Endodermal cell (in vitro differentiated cells): ENCODE results near the gene EZR. TPM values are rescaled to one million over a fixed set of nuclear protein-coding genes. Genes with fewer than 3 reads are reported as not detected.
"Not testable (repeated sequence)": the region's sequence is repeated elsewhere in the genome, so short reads cannot be mapped to it uniquely, and the experiment has no call there.

Source experiments
- DNase-seq: peaks from one replicate; pipeline ENCODE4 v3.0.0-alpha.2; 2017
- H3K27ac ChIP-seq: 2 replicates; pipeline ENCODE4 v1.5.1; 2013; ENCODE audit warnings: mild to moderate bottlenecking, low read depth, low read length, moderate library complexity
- H3K27me3 ChIP-seq: 2 replicates; pipeline ENCODE4 v1.6.1; 2013; ENCODE audit warnings: mild to moderate bottlenecking, low read length, moderate library complexity; ENCODE audit not compliant: insufficient read depth, control insufficient read depth, poor library complexity, severe bottlenecking
- H3K36me3 ChIP-seq: 2 replicates; pipeline ENCODE4 v1.7.0; 2013; ENCODE audit warnings: mild to moderate bottlenecking, low read length, moderate library complexity; ENCODE audit not compliant: control insufficient read depth, insufficient read depth
- H3K4me1 ChIP-seq: one replicate; pipeline ENCODE4 v1.7.0; 2013; ENCODE audit warnings: low read length; ENCODE audit not compliant: control insufficient read depth, insufficient read depth
- H3K4me3 ChIP-seq: 2 replicates; pipeline ENCODE4 v1.5.1; 2013; ENCODE audit warnings: mild to moderate bottlenecking, low read length, moderate library complexity
- H3K9ac ChIP-seq: 2 replicates; pipeline ENCODE4 v1.6.1; 2013; ENCODE audit warnings: mild to moderate bottlenecking, low read length, moderate library complexity; ENCODE audit not compliant: poor library complexity, severe bottlenecking; ENCODE audit errors: extremely low read depth
- H3K9me3 ChIP-seq: 2 replicates; pipeline ENCODE4 v1.6.1; 2013; ENCODE audit warnings: mild to moderate bottlenecking, low read length, moderate library complexity; ENCODE audit not compliant: control insufficient read depth
- H3K27ac Mint-ChIP-seq: 2 replicates; pipeline ENCODE4 v1.8.0; 2020; ENCODE audit warnings: mixed read lengths
- H3K27me3 Mint-ChIP-seq: 2 replicates; pipeline ENCODE4 v1.8.0; 2021; ENCODE audit warnings: mild to moderate bottlenecking, mixed read lengths; ENCODE audit not compliant: insufficient read depth
- H3K36me3 Mint-ChIP-seq: 2 replicates; pipeline ENCODE4 v1.8.0; 2020; ENCODE audit warnings: low read depth, mixed read lengths
- H3K4me1 Mint-ChIP-seq: 2 replicates; pipeline ENCODE4 v1.8.0; 2020; ENCODE audit warnings: mixed read lengths
- H3K4me3 Mint-ChIP-seq: 2 replicates; pipeline ENCODE4 v1.8.0; 2020; ENCODE audit warnings: mild to moderate bottlenecking, moderate library complexity, mixed read lengths
- H3K9me3 Mint-ChIP-seq: 2 replicates; pipeline ENCODE4 v1.8.0; 2020; ENCODE audit warnings: mild to moderate bottlenecking, mixed read lengths
- WGBS, 2 experiments: methylation state at CpG; one replicate each; pipeline versions ENCODE4 v1.1.5 to v1.1.7; 2013; ENCODE audit warnings: missing lambda C conversion rate in 2 of 2, mixed read lengths in 1 of 2; ENCODE audit not compliant: insufficient coverage in 1 of 2, insufficient read length in 1 of 2; 5-methylcytosine and 5-hydroxymethylcytosine counted together
- total RNA-seq, 2 donors: library from RNA; stranded (reverse); fragmentation: NEBNext Ultra II Directional in 1 of 2; extraction: Animal tissue kit (Norgen Biotek cat#: 25700) in 1 of 2; gene quantifications; 2 replicates in 1 of 2; 3 replicates in 1 of 2; pipeline ENCODE4 v1.2.1, GENCODE V29; 2021
- TF ChIP-seq, protein P1 (sequence below): fragments of 200-600 bp; sonication (generic); conservative IDR thresholded peaks from 2 replicates; pipeline ENCODE4 v1.5.0; 2021; ENCODE audit warnings: antibody characterized with exemption, mild to moderate bottlenecking

EZR gene
- total RNA-seq, 2 donors from 2014 or later, result 145 to 209 TPM

GRCh38 chr6:158793432-158793831, 25.7 kb downstream of the EZR start:
- Histone ChIP-seq H3K27ac (no peak overlapping the region), H3K27me3 (no peaks in the 10 kb centered on the region), H3K4me3 (no peak overlapping the region), H3K36me3 (peaks cover 54% of the 10 kb centered on the region), H3K9ac (no peak overlapping the region), H3K4me1 (peaks cover 6% of the 10 kb centered on the region), H3K9me3 (no peaks in the 10 kb centered on the region)
- peaks cover 36% of the 10 kb centered on the region for H3K4me1 Mint-ChIP-seq
- TF ChIP-seq, protein P1, sequence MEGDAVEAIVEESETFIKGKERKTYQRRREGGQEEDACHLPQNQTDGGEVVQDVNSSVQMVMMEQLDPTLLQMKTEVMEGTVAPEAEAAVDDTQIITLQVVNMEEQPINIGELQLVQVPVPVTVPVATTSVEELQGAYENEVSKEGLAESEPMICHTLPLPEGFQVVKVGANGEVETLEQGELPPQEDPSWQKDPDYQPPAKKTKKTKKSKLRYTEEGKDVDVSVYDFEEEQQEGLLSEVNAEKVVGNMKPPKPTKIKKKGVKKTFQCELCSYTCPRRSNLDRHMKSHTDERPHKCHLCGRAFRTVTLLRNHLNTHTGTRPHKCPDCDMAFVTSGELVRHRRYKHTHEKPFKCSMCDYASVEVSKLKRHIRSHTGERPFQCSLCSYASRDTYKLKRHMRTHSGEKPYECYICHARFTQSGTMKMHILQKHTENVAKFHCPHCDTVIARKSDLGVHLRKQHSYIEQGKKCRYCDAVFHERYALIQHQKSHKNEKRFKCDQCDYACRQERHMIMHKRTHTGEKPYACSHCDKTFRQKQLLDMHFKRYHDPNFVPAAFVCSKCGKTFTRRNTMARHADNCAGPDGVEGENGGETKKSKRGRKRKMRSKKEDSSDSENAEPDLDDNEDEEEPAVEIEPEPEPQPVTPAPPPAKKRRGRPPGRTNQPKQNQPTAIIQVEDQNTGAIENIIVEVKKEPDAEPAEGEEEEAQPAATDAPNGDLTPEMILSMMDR, result peak; percentile 71
- WGBS, 2 experiments, result 71% methylated on average over 1 of the region's 1 CpG; no CpG with 5 or more reads in 1 of the 2 experiments
- DNase-seq, result peak; percentile 65
- H3K27ac Mint-ChIP-seq, result no peak overlapping the region
- H3K27me3 Mint-ChIP-seq, result no peaks in the 10 kb centered on the region
- H3K9me3 Mint-ChIP-seq, result no peaks in the 10 kb centered on the region
- peaks cover 35% of the 10 kb centered on the region for H3K36me3 Mint-ChIP-seq
- no peak overlapping the region for H3K4me3 Mint-ChIP-seq

DNA sequence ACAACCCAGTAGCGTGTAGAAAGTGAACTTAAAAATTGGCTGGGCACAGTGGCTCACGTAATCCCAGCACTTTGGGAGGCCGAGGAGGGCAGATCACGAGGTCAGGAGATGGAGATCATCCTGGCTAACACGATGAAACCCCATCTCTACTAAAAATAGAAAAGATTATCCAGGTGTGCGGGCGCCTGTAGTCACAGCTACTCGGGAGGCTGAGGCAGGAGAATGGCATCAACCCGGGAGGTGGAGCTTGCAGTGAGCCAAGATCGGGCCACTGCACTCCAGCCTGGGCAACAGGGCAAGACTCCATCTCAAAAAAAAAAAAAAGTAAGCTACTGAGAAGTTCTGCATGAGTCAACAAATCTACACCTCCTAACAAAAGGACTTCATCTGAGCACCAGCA, 26.7 kb downstream of the EZR start:
- 79 to 83% methylated on average over 9 to 10 of the region's 10 CpGs for WGBS, 2 experiments
- H3K36me3 Mint-ChIP-seq, result peaks cover 44% of the 10 kb centered on the region
- not testable (repeated sequence) for H3K4me3 Mint-ChIP-seq, H3K9me3 ChIP-seq, H3K4me3 ChIP-seq, H3K9me3 Mint-ChIP-seq, DNase-seq, H3K27me3 Mint-ChIP-seq, H3K27me3 ChIP-seq, H3K9ac ChIP-seq, H3K4me1 ChIP-seq, H3K27ac ChIP-seq
- H3K27ac Mint-ChIP-seq, result peak overlapping the region; percentile 35
- peaks cover 56% of the 10 kb centered on the region for H3K36me3 ChIP-seq
- peaks cover 35% of the 10 kb centered on the region for H3K4me1 Mint-ChIP-seq

DNA sequence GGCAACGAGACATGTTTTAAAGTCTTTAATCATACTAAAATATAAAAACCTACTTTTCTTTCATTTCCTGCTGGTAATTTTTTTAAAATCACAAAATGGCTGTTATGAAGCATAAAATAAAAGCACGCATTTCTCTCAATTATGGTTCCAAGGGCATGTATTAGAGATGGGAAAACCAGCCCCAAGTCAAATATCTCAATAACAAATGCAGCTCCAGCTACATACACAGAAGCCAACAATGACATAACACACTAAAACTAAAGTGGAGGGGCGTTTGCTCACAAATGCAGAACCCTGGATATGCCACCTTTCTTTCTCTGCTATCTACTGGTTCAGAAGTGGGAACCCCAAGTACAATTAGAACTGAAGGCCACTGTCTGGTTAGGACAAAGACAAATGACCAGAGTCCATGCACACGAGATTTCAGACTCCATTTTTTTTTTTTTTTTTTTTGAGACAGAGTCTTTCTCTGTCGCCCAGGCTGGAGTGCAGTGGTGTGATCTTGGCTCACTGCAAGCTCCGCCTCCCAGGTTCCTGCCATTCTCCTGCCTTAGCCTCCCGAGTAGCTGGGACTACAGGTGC, 27.8 kb downstream of the EZR start:
- WGBS, 2 experiments, result 92 to 93% methylated on average over 2 to 7 of the region's 7 CpGs
- Histone ChIP-seq H3K4me1 (peaks cover 10% of the 10 kb centered on the region), H3K9me3 (no peaks in the 10 kb centered on the region), H3K4me3 (no peak overlapping the region), H3K9ac (no peak overlapping the region), H3K36me3 (peaks cover 60% of the 10 kb centered on the region), H3K27ac (peak overlapping the region; percentile 52), H3K27me3 (no peaks in the 10 kb centered on the region)
- no peaks in the 10 kb centered on the region for H3K9me3 Mint-ChIP-seq
- TF ChIP-seq, protein P1, result no peak
- H3K27ac Mint-ChIP-seq, result peak overlapping the region; percentile 23
- H3K36me3 Mint-ChIP-seq, result peaks cover 55% of the 10 kb centered on the region
- peaks cover 33% of the 10 kb centered on the region for H3K4me1 Mint-ChIP-seq
- peak; percentile 27 for DNase-seq
- no peaks in the 10 kb centered on the region for H3K27me3 Mint-ChIP-seq
- H3K4me3 Mint-ChIP-seq, result no peak overlapping the region
